ENCODE results near the gene PGAP3. TPM values are rescaled to one million over a fixed set of nuclear protein-coding genes. Genes with fewer than 3 reads are reported as not detected.

Gene PGAP3
- total RNA-seq, 1 experiment from 2014 or later: 29.0 TPM

DNA sequence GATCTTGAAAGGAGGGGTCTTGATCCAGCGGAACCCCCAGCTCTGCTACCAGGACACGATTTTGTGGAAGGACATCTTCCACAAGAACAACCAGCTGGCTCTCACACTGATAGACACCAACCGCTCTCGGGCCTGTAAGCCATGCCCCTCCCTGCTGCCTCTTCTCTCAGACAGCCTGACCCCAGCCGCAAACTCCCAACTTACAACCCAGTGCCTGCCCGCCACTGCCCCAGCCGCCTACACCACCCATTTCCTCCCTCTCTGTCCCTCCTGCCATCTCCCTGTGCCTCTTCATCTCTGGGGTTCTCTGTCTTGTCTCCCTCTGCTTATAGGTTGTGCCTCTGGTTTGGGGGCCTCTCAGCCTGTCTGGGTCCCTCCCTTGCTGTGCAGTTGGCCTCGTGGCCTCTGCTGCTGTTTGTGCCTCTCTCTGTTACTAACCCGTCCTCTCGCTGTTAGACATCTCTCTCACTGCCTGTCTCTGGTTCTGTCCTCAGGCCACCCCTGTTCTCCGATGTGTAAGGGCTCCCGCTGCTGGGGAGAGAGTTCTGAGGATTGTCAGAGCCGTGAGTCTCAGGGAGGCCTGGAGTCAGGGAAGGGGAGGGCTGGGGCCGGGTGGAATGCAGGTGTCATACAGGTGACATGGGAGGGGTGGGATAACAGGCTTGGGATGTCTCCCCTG, 21.6 kb upstream of the PGAP3 start:
- H3K27ac ChIP-seq (ENCODE audit: insufficient read length, low read depth, low read length): no peak overlapping the region
- Mint-ChIP-seq H3K27ac (peak overlapping the region; percentile 11 to 79 (median 56); a peak in 5 of 7 replicates), H3K4me1 (peaks cover 16% of the 10 kb centered on the region in 2 experiments), H3K27me3 (ENCODE audit: low read depth) (no peaks in the 10 kb centered on the region; the same call in 1 of the 2 replicates), H3K9me3 (no peaks in the 10 kb centered on the region), H3K4me3 (peak overlapping the region in 1 of 2 experiments; percentile 22; a peak in 1 of 5 replicates), H3K36me3 (ENCODE audit: insufficient read depth in 1 of 3, low read depth in 3 of 3) (peaks cover 64 to 77% (median 68%) of the 10 kb centered on the region in 3 experiments; a peak in 6 of 7 replicates)
- no peak overlapping the region for H3K18ac ChIP-seq (ENCODE audit: insufficient read length, low read depth, low read length)
- no peak overlapping the region for H2BK12ac ChIP-seq (ENCODE audit: insufficient read length, low read depth, low read length)
- H2BK20ac ChIP-seq (ENCODE audit: low read depth, low read length, poor library complexity, severe bottlenecking): no peak overlapping the region
- no peaks in the 10 kb centered on the region for H3K23me2 ChIP-seq (ENCODE audit: insufficient read length, low read depth, low read length, poor library complexity, severe bottlenecking)
- no peaks in the 10 kb centered on the region for H3K79me1 ChIP-seq (ENCODE audit: insufficient read depth, low read depth, low read length, poor library complexity, severe bottlenecking)
- no peak overlapping the region for H2BK5ac ChIP-seq (ENCODE audit: insufficient read length, low read length)
- no CpG with 5 or more reads among the region's 14 CpGs for WGBS (ENCODE audit: extremely low coverage, insufficient read length, low lambda C conversion rate)
- no peak overlapping the region for H4K8ac ChIP-seq (replicated peaks; ENCODE audit: insufficient read length, low read depth, low read length)
- no peak overlapping the region for H4K91ac ChIP-seq (ENCODE audit: insufficient read length, low read depth, low read length)
- H3K9ac ChIP-seq (ENCODE audit: extremely low read depth, insufficient read length, low read length): no peak overlapping the region
- no peak for DNase-seq
- peaks cover 3% of the 10 kb centered on the region; the same call in 1 of the 2 replicates for H3K4me1 ChIP-seq (ENCODE audit: insufficient read depth, low read length)
- no peak overlapping the region for H2AFZ ChIP-seq (ENCODE audit: low read length)
- no peak overlapping the region for H3T11ph ChIP-seq (ENCODE audit: low read length)
- H4K5ac ChIP-seq (ENCODE audit: insufficient read length, low read depth, low read length): no peak overlapping the region
- no peak overlapping the region for H2BK120ac ChIP-seq (ENCODE audit: low read depth, low read length, poor library complexity, severe bottlenecking)
- no peak overlapping the region for H3K23ac ChIP-seq (ENCODE audit: insufficient read length, low read depth, low read length)
- peaks cover 18% of the 10 kb centered on the region; the same call in 1 of the 2 replicates for H3K79me2 ChIP-seq (ENCODE audit: insufficient read depth, low read length)
- H2AK5ac ChIP-seq (ENCODE audit: insufficient read length, low read length): no peak overlapping the region
- no peak overlapping the region for H3K56ac ChIP-seq (ENCODE audit: insufficient read length, low read depth, low read length)
- H3K14ac ChIP-seq (ENCODE audit: insufficient read depth, low read length): no peak overlapping the region
- H3K9me3 ChIP-seq (ENCODE audit: control insufficient read depth, low read depth, low read length): no peaks in the 10 kb centered on the region
- no peaks in the 10 kb centered on the region for H4K20me1 ChIP-seq (ENCODE audit: control insufficient read depth, insufficient read depth, insufficient read length)
- H2BK15ac ChIP-seq (ENCODE audit: low read depth, low read length): no peak overlapping the region
- no peak overlapping the region for H3K4ac ChIP-seq (ENCODE audit: low read depth, low read length)
- no peaks in the 10 kb centered on the region for H3K27me3 ChIP-seq (ENCODE audit: insufficient read depth, low read length)
- TF ChIP-seq, protein P1, sequence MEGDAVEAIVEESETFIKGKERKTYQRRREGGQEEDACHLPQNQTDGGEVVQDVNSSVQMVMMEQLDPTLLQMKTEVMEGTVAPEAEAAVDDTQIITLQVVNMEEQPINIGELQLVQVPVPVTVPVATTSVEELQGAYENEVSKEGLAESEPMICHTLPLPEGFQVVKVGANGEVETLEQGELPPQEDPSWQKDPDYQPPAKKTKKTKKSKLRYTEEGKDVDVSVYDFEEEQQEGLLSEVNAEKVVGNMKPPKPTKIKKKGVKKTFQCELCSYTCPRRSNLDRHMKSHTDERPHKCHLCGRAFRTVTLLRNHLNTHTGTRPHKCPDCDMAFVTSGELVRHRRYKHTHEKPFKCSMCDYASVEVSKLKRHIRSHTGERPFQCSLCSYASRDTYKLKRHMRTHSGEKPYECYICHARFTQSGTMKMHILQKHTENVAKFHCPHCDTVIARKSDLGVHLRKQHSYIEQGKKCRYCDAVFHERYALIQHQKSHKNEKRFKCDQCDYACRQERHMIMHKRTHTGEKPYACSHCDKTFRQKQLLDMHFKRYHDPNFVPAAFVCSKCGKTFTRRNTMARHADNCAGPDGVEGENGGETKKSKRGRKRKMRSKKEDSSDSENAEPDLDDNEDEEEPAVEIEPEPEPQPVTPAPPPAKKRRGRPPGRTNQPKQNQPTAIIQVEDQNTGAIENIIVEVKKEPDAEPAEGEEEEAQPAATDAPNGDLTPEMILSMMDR (conservative IDR thresholded peaks at IDR 0.05): no peak
- H3K4me2 ChIP-seq (ENCODE audit: insufficient read depth, insufficient read length, low read length): no peak overlapping the region
